ENCODE measurements around the gene EDARADD. TPM values are rescaled to one million over a fixed set of nuclear protein-coding genes. Genes with fewer than 3 reads are reported as not detected.

The EDARADD gene
- total RNA-seq, 1 donor from 2014 or later = 0.89 TPM

- Histone ChIP-seq H3K4me3 (no peak overlapping the region), H3K27me3 (ENCODE audit: low read depth) (no peaks in the 10 kb centered on the region), H3K27ac (no peak overlapping the region), H3K9me3 (no peaks in the 10 kb centered on the region), H3K4me1 (no peaks in the 10 kb centered on the region), H3K36me3 (no peaks in the 10 kb centered on the region)
- intact Hi-C loops (cut with DNase I) = no loop called here
- no peak for DNase-seq
- no peak for ATAC-seq
- TF ChIP-seq, protein P1, sequence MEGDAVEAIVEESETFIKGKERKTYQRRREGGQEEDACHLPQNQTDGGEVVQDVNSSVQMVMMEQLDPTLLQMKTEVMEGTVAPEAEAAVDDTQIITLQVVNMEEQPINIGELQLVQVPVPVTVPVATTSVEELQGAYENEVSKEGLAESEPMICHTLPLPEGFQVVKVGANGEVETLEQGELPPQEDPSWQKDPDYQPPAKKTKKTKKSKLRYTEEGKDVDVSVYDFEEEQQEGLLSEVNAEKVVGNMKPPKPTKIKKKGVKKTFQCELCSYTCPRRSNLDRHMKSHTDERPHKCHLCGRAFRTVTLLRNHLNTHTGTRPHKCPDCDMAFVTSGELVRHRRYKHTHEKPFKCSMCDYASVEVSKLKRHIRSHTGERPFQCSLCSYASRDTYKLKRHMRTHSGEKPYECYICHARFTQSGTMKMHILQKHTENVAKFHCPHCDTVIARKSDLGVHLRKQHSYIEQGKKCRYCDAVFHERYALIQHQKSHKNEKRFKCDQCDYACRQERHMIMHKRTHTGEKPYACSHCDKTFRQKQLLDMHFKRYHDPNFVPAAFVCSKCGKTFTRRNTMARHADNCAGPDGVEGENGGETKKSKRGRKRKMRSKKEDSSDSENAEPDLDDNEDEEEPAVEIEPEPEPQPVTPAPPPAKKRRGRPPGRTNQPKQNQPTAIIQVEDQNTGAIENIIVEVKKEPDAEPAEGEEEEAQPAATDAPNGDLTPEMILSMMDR (IDR thresholded peaks at IDR 0.05) = no peak
Observed at GRCh38 chr1:236353813-236354212, 40.3 kb upstream of the EDARADD start.

DNA sequence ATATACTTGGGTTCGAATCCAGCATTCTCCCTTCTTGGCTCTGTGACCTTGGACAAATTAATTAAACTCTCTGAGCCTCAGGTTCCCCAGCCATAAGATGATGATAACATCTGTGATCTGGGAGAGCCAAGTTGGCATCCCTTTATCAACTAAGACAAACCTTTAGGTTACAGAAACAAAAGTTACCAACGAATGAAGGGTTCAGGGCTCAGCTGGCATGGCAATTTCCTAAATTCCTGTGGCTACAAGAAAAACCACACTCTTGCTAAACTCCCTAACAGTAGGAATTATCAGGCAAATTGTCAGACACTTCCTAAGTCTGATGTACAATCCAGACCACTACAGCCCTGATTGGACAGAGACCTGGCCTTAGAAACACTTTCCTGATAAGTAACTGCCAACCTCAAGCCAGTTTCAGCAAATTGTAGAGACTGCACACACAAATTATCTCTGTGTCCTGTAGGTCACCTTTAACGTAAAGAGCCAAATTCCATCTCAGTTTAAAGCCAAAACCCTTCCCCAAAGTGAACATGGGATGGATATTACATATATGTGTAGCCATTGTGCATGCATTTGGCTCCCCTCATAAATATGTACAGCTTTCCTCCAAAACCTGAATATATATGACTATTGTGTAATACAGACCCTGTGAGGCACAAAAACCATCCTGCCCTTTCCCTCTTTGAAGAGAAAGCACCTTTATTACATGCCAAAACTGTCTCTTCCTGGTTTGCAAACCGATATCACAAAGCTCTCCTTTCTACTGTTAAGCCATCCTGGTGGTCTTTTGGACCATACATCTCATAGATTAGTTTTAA is 39.5 kb upstream of the EDARADD start:
- no peak overlapping the region for H3K4me3 ChIP-seq
- ATAC-seq (no peak), DNase-seq (no peak)
- TF ChIP-seq, protein P1 (IDR thresholded peaks at IDR 0.05) = no peak
- H3K4me1 ChIP-seq = no peaks in the 10 kb centered on the region
- no peaks in the 10 kb centered on the region for H3K36me3 ChIP-seq
- intact Hi-C loops (cut with DNase I) = no loop called here
- H3K9me3 ChIP-seq = no peaks in the 10 kb centered on the region
- H3K27me3 ChIP-seq (ENCODE audit: low read depth) = no peaks in the 10 kb centered on the region
- H3K27ac ChIP-seq = no peak overlapping the region

DNA sequence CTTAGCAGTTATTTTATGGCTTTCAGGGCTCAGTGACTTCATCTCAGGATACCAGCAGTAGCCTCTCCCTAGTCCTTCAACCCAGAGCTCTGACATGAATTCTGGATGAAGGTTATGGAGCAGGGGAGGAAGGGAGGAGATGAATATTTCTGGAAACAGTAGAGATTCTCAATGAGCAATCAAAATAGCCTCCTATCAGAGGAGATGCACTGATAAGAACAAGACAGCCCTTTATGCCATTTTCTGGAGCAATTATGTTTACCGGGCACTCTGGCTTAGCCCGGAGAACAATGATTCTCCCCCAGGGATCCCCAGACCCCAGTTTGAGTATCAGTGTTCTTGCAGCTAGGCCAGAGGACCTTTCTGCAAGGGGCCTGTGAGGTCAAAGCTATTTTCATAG is 37.9 kb upstream of the EDARADD start:
- H3K9me3 ChIP-seq = no peaks in the 10 kb centered on the region
- H3K36me3 ChIP-seq = no peaks in the 10 kb centered on the region
- no peaks in the 10 kb centered on the region for H3K27me3 ChIP-seq (ENCODE audit: low read depth)
- no peak overlapping the region for H3K4me3 ChIP-seq
- no peak for ATAC-seq
- DNase-seq = no peak
- intact Hi-C loops (cut with DNase I) = no loop called here
- no peak overlapping the region for H3K27ac ChIP-seq
- H3K4me1 ChIP-seq = no peaks in the 10 kb centered on the region
- TF ChIP-seq, protein P1 (IDR thresholded peaks at IDR 0.05) = no peak

DNA sequence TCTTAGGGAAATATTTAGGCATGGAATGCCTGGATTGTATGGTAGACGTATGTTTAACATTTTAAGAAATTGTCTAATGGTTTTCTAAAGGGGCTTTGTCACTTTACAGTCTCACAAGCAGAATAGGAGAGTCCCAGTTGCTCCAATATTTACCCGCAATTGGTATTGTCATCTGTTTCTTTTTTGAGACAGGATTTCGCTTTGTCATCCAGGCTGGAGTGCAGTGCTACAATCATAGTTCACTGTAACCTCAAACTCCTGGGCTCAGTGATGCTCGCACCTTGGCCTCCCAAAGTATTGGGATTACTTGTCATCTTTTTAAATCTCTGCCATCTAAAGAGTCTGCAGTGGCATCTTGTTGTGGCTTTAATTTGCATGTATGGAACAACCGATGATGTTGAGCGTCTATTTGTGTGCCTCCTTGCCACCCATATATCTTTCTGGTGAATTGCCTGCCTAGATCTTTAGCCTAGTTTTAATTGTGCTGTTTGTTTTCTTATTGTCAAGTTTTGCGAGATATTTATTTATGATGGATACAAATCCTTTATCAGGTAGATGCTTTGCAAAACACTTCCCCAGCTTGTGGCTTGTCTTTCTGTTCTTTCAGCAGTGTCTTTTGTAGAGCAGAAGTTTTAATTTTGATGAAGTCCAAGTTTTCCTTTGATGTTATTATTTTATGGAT is 32.0 kb upstream of the EDARADD start:
- Histone ChIP-seq H3K36me3 (no peaks in the 10 kb centered on the region), H3K9me3 (no peaks in the 10 kb centered on the region), H3K27me3 (ENCODE audit: low read depth) (no peaks in the 10 kb centered on the region), H3K4me1 (no peaks in the 10 kb centered on the region), H3K4me3 (no peak overlapping the region), H3K27ac (no peak overlapping the region)
- TF ChIP-seq, protein P1 (IDR thresholded peaks at IDR 0.05) = no peak
- ATAC-seq (no peak), DNase-seq (no peak)
- intact Hi-C loops (cut with DNase I) = no loop called here

GRCh38 chr1:236363237-236363636 is 30.8 kb upstream of the EDARADD start:
- DNase-seq = no peak
- no peaks in the 10 kb centered on the region for H3K4me1 ChIP-seq
- H3K4me3 ChIP-seq = no peak overlapping the region
- intact Hi-C loops (cut with DNase I) = no loop called here
- H3K27ac ChIP-seq = no peak overlapping the region
- no peak for ATAC-seq
- no peaks in the 10 kb centered on the region for H3K9me3 ChIP-seq
- H3K27me3 ChIP-seq (ENCODE audit: low read depth) = no peaks in the 10 kb centered on the region
- TF ChIP-seq, protein P1 (IDR thresholded peaks at IDR 0.05) = no peak
- no peaks in the 10 kb centered on the region for H3K36me3 ChIP-seq

All from lower lobe of right lung (tissue), 2 donors.